ENCODE data around the gene FAM186B. TPM values are rescaled to one million over a fixed set of nuclear protein-coding genes. Genes with fewer than 3 reads are reported as not detected.

FAM186B gene
- polyA plus RNA-seq, 1 of the 3 experiments (the other 2 are of a cell fraction): 0.16 TPM

DNA sequence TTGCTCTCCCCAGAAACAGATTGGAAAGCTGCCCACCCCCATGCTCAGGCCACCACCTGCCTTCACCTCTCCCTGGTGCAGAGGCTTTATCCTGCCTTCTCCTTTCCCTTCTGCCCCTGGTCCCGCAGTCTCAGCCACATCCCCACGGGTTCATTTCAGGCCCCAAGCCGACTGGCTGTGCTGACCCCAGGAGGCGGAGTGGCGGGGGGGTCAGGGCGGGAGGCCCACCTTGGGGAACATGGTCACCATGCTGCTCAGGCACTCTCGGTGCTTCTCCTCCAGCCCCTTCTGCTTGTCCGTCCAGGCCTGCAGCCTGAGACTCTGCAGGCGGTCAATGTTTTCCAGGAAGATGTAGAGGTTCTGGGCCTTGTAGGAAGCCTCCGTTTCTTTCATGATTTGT lies 6.9 kb downstream of the FAM186B start:
- CTCF ChIA-PET: interaction anchor here (0.8 kb wide), 1 partner anchor 18 kb away, joined by 4 read pairs; no protein-coding TSS in a partner anchor
- no peak overlapping the region for H2AFZ ChIP-seq (ENCODE audit: low read depth)
- H3K36me3 ChIP-seq (replicated peaks in 1 of 2; ENCODE audit: control insufficient read depth in 1 of 2, insufficient read depth in 2 of 2, low read length in 1 of 2): peaks cover 0 to 4% of the 10 kb centered on the region in 2 experiments
- no peaks in the 10 kb centered on the region for H3K79me2 ChIP-seq (ENCODE audit: insufficient read depth)
- H3K4me3 ChIP-seq (ENCODE audit: low read depth in 2 of 2, low read length in 1 of 2): no peak overlapping the region
- TF ChIP-seq, protein P1, sequence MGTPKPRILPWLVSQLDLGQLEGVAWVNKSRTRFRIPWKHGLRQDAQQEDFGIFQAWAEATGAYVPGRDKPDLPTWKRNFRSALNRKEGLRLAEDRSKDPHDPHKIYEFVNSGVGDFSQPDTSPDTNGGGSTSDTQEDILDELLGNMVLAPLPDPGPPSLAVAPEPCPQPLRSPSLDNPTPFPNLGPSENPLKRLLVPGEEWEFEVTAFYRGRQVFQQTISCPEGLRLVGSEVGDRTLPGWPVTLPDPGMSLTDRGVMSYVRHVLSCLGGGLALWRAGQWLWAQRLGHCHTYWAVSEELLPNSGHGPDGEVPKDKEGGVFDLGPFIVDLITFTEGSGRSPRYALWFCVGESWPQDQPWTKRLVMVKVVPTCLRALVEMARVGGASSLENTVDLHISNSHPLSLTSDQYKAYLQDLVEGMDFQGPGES (IDR thresholded peaks at IDR 0.05; ENCODE audit: low read depth, low read length): no peak
- TF ChIP-seq, protein P2, sequence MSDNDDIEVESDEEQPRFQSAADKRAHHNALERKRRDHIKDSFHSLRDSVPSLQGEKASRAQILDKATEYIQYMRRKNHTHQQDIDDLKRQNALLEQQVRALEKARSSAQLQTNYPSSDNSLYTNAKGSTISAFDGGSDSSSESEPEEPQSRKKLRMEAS (IDR thresholded peaks at IDR 0.05; ENCODE audit: low read depth): no peak
- no peak for TF ChIP-seq RXRA (IDR thresholded peaks at IDR 0.05; ENCODE audit: borderline replicate concordance, low read depth)
- TF ChIP-seq FOXM1 (IDR thresholded peaks at IDR 0.05; ENCODE audit: low read depth): no peak
- TF ChIP-seq MEF2A (IDR thresholded peaks at IDR 0.05; ENCODE audit: borderline replicate concordance, low read depth): no peak
- no peak for TF ChIP-seq TCF12 (IDR thresholded peaks at IDR 0.05)
- no peak for TF ChIP-seq MXI1 (IDR thresholded peaks at IDR 0.05; ENCODE audit: low read depth, low read length)
- TF ChIP-seq GABPA (IDR thresholded peaks at IDR 0.05; ENCODE audit: low read depth): no peak
- TF ChIP-seq, protein P3, sequence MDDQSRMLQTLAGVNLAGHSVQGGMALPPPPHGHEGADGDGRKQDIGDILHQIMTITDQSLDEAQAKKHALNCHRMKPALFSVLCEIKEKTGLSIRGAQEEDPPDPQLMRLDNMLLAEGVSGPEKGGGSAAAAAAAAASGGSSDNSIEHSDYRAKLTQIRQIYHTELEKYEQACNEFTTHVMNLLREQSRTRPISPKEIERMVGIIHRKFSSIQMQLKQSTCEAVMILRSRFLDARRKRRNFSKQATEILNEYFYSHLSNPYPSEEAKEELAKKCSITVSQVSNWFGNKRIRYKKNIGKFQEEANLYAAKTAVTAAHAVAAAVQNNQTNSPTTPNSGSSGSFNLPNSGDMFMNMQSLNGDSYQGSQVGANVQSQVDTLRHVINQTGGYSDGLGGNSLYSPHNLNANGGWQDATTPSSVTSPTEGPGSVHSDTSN (IDR thresholded peaks at IDR 0.05): no peak
- TF ChIP-seq, protein P4, sequence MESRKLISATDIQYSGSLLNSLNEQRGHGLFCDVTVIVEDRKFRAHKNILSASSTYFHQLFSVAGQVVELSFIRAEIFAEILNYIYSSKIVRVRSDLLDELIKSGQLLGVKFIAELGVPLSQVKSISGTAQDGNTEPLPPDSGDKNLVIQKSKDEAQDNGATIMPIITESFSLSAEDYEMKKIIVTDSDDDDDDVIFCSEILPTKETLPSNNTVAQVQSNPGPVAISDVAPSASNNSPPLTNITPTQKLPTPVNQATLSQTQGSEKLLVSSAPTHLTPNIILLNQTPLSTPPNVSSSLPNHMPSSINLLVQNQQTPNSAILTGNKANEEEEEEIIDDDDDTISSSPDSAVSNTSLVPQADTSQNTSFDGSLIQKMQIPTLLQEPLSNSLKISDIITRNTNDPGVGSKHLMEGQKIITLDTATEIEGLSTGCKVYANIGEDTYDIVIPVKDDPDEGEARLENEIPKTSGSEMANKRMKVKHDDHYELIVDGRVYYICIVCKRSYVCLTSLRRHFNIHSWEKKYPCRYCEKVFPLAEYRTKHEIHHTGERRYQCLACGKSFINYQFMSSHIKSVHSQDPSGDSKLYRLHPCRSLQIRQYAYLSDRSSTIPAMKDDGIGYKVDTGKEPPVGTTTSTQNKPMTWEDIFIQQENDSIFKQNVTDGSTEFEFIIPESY (IDR thresholded peaks at IDR 0.05; ENCODE audit: borderline replicate concordance, low read depth): no peak
- no peak for TF ChIP-seq FOXJ3 (CRISPR knock-in tag; IDR thresholded peaks at IDR 0.05)
- TF ChIP-seq NRF1 (IDR thresholded peaks at IDR 0.05; ENCODE audit: low read depth, low read length): no peak
- TF ChIP-seq RFX5 (IDR thresholded peaks at IDR 0.05; ENCODE audit: low read length): no peak
- TF ChIP-seq, protein P5, sequence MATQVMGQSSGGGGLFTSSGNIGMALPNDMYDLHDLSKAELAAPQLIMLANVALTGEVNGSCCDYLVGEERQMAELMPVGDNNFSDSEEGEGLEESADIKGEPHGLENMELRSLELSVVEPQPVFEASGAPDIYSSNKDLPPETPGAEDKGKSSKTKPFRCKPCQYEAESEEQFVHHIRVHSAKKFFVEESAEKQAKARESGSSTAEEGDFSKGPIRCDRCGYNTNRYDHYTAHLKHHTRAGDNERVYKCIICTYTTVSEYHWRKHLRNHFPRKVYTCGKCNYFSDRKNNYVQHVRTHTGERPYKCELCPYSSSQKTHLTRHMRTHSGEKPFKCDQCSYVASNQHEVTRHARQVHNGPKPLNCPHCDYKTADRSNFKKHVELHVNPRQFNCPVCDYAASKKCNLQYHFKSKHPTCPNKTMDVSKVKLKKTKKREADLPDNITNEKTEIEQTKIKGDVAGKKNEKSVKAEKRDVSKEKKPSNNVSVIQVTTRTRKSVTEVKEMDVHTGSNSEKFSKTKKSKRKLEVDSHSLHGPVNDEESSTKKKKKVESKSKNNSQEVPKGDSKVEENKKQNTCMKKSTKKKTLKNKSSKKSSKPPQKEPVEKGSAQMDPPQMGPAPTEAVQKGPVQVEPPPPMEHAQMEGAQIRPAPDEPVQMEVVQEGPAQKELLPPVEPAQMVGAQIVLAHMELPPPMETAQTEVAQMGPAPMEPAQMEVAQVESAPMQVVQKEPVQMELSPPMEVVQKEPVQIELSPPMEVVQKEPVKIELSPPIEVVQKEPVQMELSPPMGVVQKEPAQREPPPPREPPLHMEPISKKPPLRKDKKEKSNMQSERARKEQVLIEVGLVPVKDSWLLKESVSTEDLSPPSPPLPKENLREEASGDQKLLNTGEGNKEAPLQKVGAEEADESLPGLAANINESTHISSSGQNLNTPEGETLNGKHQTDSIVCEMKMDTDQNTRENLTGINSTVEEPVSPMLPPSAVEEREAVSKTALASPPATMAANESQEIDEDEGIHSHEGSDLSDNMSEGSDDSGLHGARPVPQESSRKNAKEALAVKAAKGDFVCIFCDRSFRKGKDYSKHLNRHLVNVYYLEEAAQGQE (IDR thresholded peaks at IDR 0.05; ENCODE audit: low read depth, low read length): no peak
- TF ChIP-seq RCOR1 (IDR thresholded peaks at IDR 0.05; ENCODE audit: low read length): no peak
- DNase-seq: no peak
- no peaks in the 10 kb centered on the region for H3K27me3 ChIP-seq (ENCODE audit: insufficient read depth)
- H3K4me2 ChIP-seq: no peak overlapping the region
- H4K20me1 ChIP-seq (ENCODE audit: insufficient read depth): no peaks in the 10 kb centered on the region
- H3K27ac ChIP-seq (ENCODE audit: low read depth in 2 of 2, low read length in 1 of 2): no peak overlapping the region
- H3K9ac ChIP-seq: no peak overlapping the region
- 85% methylated on average over 10 of the region's 10 CpGs for WGBS (ENCODE audit: low lambda C conversion rate)
- H3K9me3 ChIP-seq: no peaks in the 10 kb centered on the region
- H3F3A ChIP-seq (replicated peaks; ENCODE audit: insufficient read depth): no peaks in the 10 kb centered on the region
- no peaks in the 10 kb centered on the region; a peak in 1 of 4 replicates for H3K4me1 ChIP-seq (ENCODE audit: control insufficient read depth in 1 of 2, insufficient read depth in 2 of 2, low read depth in 1 of 2, low read length in 1 of 2)
- no peaks in the 10 kb centered on the region for H3K9me2 ChIP-seq
- POLR2A ChIA-PET: no interaction called here
